GM12801 (cell line): ENCODE results near the gene GTF2A1.

Source experiments
- TF ChIP-seq, protein P1 (sequence below): IDR thresholded peaks from one replicate; pipeline ENCODE4 v1.5.1; 2011; ENCODE audit warnings: control low read depth; ENCODE audit not compliant: insufficient read length; ENCODE audit errors: extremely low read depth

Gene GTF2A1

DNA sequence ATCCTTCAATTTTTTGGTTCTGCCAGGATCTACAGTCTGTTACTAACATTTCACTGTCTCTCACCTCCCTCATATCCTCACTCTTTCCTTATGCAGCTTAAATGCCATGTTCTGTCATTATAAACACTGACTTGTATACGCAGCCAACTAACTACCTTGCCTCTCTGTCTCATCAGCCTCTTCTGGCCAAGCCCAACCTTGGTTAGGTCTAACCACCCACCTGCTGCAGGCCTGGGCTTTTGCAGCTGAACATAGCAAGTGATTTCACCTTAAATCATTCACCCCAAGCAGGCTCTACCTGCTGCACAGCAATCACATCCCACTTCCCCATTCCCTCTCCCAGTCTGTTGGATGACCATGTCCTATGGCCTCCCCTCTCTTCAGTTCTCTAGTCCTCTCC lies 91.5 kb downstream of the GTF2A1 start:
- TF ChIP-seq, protein P1, sequence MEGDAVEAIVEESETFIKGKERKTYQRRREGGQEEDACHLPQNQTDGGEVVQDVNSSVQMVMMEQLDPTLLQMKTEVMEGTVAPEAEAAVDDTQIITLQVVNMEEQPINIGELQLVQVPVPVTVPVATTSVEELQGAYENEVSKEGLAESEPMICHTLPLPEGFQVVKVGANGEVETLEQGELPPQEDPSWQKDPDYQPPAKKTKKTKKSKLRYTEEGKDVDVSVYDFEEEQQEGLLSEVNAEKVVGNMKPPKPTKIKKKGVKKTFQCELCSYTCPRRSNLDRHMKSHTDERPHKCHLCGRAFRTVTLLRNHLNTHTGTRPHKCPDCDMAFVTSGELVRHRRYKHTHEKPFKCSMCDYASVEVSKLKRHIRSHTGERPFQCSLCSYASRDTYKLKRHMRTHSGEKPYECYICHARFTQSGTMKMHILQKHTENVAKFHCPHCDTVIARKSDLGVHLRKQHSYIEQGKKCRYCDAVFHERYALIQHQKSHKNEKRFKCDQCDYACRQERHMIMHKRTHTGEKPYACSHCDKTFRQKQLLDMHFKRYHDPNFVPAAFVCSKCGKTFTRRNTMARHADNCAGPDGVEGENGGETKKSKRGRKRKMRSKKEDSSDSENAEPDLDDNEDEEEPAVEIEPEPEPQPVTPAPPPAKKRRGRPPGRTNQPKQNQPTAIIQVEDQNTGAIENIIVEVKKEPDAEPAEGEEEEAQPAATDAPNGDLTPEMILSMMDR, result no peak

DNA sequence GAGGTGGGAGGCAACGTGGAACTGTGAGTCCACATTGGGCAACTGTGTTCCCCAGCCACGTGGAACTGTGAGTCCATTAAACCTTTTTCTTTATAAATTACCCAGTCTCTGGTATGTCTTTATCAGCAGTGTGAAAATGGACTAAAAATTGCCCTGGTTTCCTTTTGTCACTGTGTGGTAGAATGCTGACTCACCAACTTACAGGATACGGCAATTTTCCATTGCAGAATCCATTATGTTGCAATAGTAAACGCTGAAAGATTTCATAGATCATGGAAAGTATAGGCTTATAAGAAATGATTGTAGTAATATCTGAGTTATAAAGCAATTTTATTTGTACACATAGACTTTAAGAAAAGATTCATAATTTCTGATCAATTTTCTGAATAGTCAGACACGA lies 93.0 kb downstream of the GTF2A1 start:
- TF ChIP-seq, protein P1, result no peak

DNA sequence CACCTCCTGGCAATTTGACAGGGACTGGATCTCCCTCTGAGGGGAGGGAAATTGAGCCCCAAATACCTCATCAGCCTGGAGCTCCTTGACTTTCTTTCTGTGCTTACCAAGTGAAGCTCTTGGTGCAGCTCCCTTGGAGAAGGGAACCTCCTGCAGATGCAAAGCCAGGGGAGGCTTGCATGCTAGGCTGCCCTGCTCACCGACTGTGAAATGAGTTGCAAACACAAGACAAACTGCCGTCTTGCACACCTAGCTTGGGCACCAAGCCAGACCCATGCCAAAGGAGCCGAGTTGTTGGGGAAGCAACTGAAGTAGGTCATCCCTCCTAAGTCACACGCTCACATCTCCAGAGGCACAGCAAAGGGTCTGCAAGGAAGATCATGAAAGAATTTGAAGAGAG lies 95.2 kb downstream of the GTF2A1 start:
- TF ChIP-seq, protein P1, result no peak
